H9 (cell line): ENCODE data around the gene PCDHA1. TPM values are rescaled to one million over a fixed set of nuclear protein-coding genes. Genes with fewer than 3 reads are reported as not detected.

Source experiments
- DNase-seq: peaks from one replicate; pipeline ENCODE4 v3.0.0-alpha.2; 2017
- H2AFZ ChIP-seq: one replicate; pipeline ENCODE4 v1.6.1; 2013; ENCODE audit warnings: mild to moderate bottlenecking, low read length, control low read depth, moderate library complexity
- H2AK5ac ChIP-seq: 2 replicates; pipeline ENCODE4 v1.6.1; 2013; ENCODE audit warnings: low read length, control low read depth, mixed read lengths; ENCODE audit not compliant: insufficient read length
- H2BK120ac ChIP-seq: one replicate; pipeline ENCODE4 v1.6.1; 2013; ENCODE audit warnings: low read depth, mild to moderate bottlenecking, low read length, control low read depth, inconsistent platforms; ENCODE audit not compliant: poor library complexity, severe bottlenecking
- H2BK12ac ChIP-seq: 2 replicates; pipeline ENCODE4 v1.6.1; 2013; ENCODE audit warnings: low read length, control low read depth, mixed read lengths, low read depth; ENCODE audit not compliant: insufficient read length
- H2BK15ac ChIP-seq: 2 replicates; pipeline ENCODE4 v1.6.1; 2013; ENCODE audit warnings: low read depth, low read length, control low read depth
- H2BK20ac ChIP-seq: one replicate; pipeline ENCODE4 v1.6.1; 2013; ENCODE audit warnings: low read depth, mild to moderate bottlenecking, low read length, control low read depth, inconsistent platforms; ENCODE audit not compliant: poor library complexity, severe bottlenecking
- H2BK5ac ChIP-seq: 2 replicates; pipeline ENCODE4 v1.6.1; 2013; ENCODE audit warnings: low read length, control low read depth, mixed read lengths; ENCODE audit not compliant: insufficient read length
- H3K14ac ChIP-seq: 2 replicates; pipeline ENCODE4 v1.6.1; 2013; ENCODE audit warnings: low read length, control low read depth; ENCODE audit not compliant: insufficient read depth
- H3K18ac ChIP-seq: 2 replicates; pipeline ENCODE4 v1.6.1; 2013; ENCODE audit warnings: low read depth, mild to moderate bottlenecking, mixed read lengths, low read length, control low read depth; ENCODE audit not compliant: insufficient read length
- H3K23ac ChIP-seq: 2 replicates; pipeline ENCODE4 v1.6.1; 2013; ENCODE audit warnings: low read length, control low read depth, mixed read lengths, low read depth; ENCODE audit not compliant: insufficient read length
- H3K23me2 ChIP-seq: 2 replicates; pipeline ENCODE4 v1.6.1; 2013; ENCODE audit warnings: low read depth, mild to moderate bottlenecking, mixed read lengths, low read length, control low read depth; ENCODE audit not compliant: insufficient read length, poor library complexity, severe bottlenecking
- H3K27ac ChIP-seq: 2 replicates; pipeline ENCODE4 v1.5.1; 2013; ENCODE audit warnings: low read length, control low read depth, mixed read lengths, low read depth; ENCODE audit not compliant: insufficient read length
- H3K27me3 ChIP-seq: 2 replicates; pipeline ENCODE4 v1.6.1; 2013; ENCODE audit warnings: low read length, control low read depth, inconsistent platforms; ENCODE audit not compliant: insufficient read depth
- H3K4ac ChIP-seq: 2 replicates; pipeline ENCODE4 v1.6.1; 2013; ENCODE audit warnings: low read depth, mild to moderate bottlenecking, control low read depth, inconsistent platforms, low read length, moderate library complexity
- H3K4me1 ChIP-seq: 2 replicates; pipeline ENCODE4 v1.6.1; 2013; ENCODE audit warnings: low read length, control low read depth, inconsistent platforms; ENCODE audit not compliant: insufficient read depth
- H3K4me2 ChIP-seq: 2 replicates; pipeline ENCODE4 v1.6.1; 2013; ENCODE audit warnings: low read length, control low read depth, mixed read lengths; ENCODE audit not compliant: insufficient read length, insufficient read depth
- H3K56ac ChIP-seq: 2 replicates; pipeline ENCODE4 v1.6.1; 2013; ENCODE audit warnings: low read depth, mild to moderate bottlenecking, mixed read lengths, low read length, control low read depth; ENCODE audit not compliant: insufficient read length
- H3K79me1 ChIP-seq: 2 replicates; pipeline ENCODE4 v1.6.1; 2013; ENCODE audit warnings: low read depth, mild to moderate bottlenecking, moderate library complexity, low read length, control low read depth, inconsistent platforms; ENCODE audit not compliant: insufficient read depth, poor library complexity, severe bottlenecking
- H3K79me2 ChIP-seq: 2 replicates; pipeline ENCODE4 v1.6.1; 2013; ENCODE audit warnings: low read length, control low read depth, inconsistent platforms; ENCODE audit not compliant: insufficient read depth
- H3K9ac ChIP-seq: 2 replicates; pipeline ENCODE4 v1.6.1; 2013; ENCODE audit warnings: low read length, control low read depth, mixed read lengths; ENCODE audit not compliant: insufficient read length; ENCODE audit errors: extremely low read depth
- H3K9me3 ChIP-seq: one replicate; pipeline ENCODE4 v1.6.1; 2013; ENCODE audit warnings: low read depth, low read length, inconsistent platforms; ENCODE audit not compliant: control insufficient read depth
- H3T11ph ChIP-seq: one replicate; pipeline ENCODE4 v1.6.1; 2013; ENCODE audit warnings: mild to moderate bottlenecking, low read length, control low read depth, inconsistent platforms
- H4K20me1 ChIP-seq: one replicate; pipeline ENCODE4 v1.6.1; 2013; ENCODE audit not compliant: control insufficient read depth, insufficient read length, insufficient read depth
- H4K5ac ChIP-seq: 2 replicates; pipeline ENCODE4 v1.6.1; 2013; ENCODE audit warnings: low read depth, mild to moderate bottlenecking, mixed read lengths, low read length, control low read depth; ENCODE audit not compliant: insufficient read length
- H4K8ac ChIP-seq: replicated peaks from 2 replicates; pipeline ENCODE4 v1.6.1; 2013; ENCODE audit warnings: low read length, control low read depth, mixed read lengths, low read depth; ENCODE audit not compliant: insufficient read length
- H4K91ac ChIP-seq: 2 replicates; pipeline ENCODE4 v1.6.1; 2013; ENCODE audit warnings: low read depth, mild to moderate bottlenecking, moderate library complexity, mixed read lengths, low read length, control low read depth; ENCODE audit not compliant: insufficient read length
- H3K27ac Mint-ChIP-seq, 3 experiments: 2 replicates in 2 of 3; 3 replicates in 1 of 3; pipeline ENCODE4 v1.8.0; 2020 to 2021; ENCODE audit warnings: mixed read lengths in 3 of 3, mild to moderate bottlenecking in 1 of 3, moderate library complexity in 1 of 3
- H3K27me3 Mint-ChIP-seq: 2 replicates; pipeline ENCODE4 v1.8.0; 2021; ENCODE audit warnings: low read depth, mild to moderate bottlenecking, moderate library complexity, mixed read lengths
- H3K36me3 Mint-ChIP-seq, 3 experiments: 2 replicates in 2 of 3; 3 replicates in 1 of 3; pipeline ENCODE4 v1.8.0; 2020 to 2021; ENCODE audit warnings: low read depth in 3 of 3, mixed read lengths in 3 of 3; ENCODE audit not compliant: insufficient read depth in 1 of 3
- H3K4me1 Mint-ChIP-seq, 2 experiments: 2 replicates each; pipeline ENCODE4 v1.8.0; 2020; ENCODE audit warnings: mixed read lengths in 2 of 2
- H3K4me3 Mint-ChIP-seq, 2 experiments: 2 replicates in 1 of 2; 3 replicates in 1 of 2; pipeline ENCODE4 v1.8.0; 2020 to 2021; ENCODE audit warnings: mild to moderate bottlenecking in 2 of 2, mixed read lengths in 2 of 2, moderate library complexity in 1 of 2
- H3K9me3 Mint-ChIP-seq, 2 experiments: 2 replicates in 1 of 2; 3 replicates in 1 of 2; pipeline ENCODE4 v1.8.0; 2020; ENCODE audit warnings: mild to moderate bottlenecking in 2 of 2, mixed read lengths in 2 of 2, moderate library complexity in 1 of 2
- CTCF ChIP-seq: fragments of 200-600 bp; sonication (generic); conservative IDR thresholded peaks from 3 replicates; pipeline ENCODE4 v1.8.0; 2021; ENCODE audit warnings: antibody characterized with exemption, mild to moderate bottlenecking
- WGBS: extraction: QIAGEN DNeasy Blood & Tissue Kit; methylation state at CpG from one replicate; pipeline ENCODE4 v1.1.7; 2013; ENCODE audit warnings: missing lambda C conversion rate, low lambda C conversion rate, mixed read lengths; ENCODE audit not compliant: insufficient read length; ENCODE audit errors: extremely low coverage; 5-methylcytosine and 5-hydroxymethylcytosine counted together
- total RNA-seq: library from RNA; stranded (reverse); gene quantifications from 2 replicates; pipeline ENCODE4 v1.2.1, GENCODE V29; 2021

Gene PCDHA1
- total RNA-seq, 1 experiment from 2014 or later = 0.61 TPM

- Mint-ChIP-seq H3K4me3 (no peak overlapping the region), H3K27me3 (no peaks in the 10 kb centered on the region), H3K36me3 (no peaks in the 10 kb centered on the region), H3K27ac (no peak overlapping the region), H3K9me3 (no peaks in the 10 kb centered on the region), H3K4me1 (peaks cover under 1% of the 10 kb centered on the region in 2 experiments; a peak in 3 of 4 replicates)
- no peaks in the 10 kb centered on the region for H3K9me3 ChIP-seq
- H3K79me1 ChIP-seq = no peaks in the 10 kb centered on the region
- H2BK12ac ChIP-seq = no peak overlapping the region
- H3K18ac ChIP-seq = no peak overlapping the region
- no peak overlapping the region for H3K4me2 ChIP-seq
- no peak overlapping the region for H3K27ac ChIP-seq
- no peak overlapping the region for H3K4ac ChIP-seq
- no peak for DNase-seq
- H2BK15ac ChIP-seq = no peak overlapping the region
- no peak overlapping the region for H3K14ac ChIP-seq
- no CpG with 5 or more reads among the region's 1 CpG for WGBS
- H2AFZ ChIP-seq = no peak overlapping the region
- no peak overlapping the region for H4K91ac ChIP-seq
- H4K5ac ChIP-seq = no peak overlapping the region
- H3K27me3 ChIP-seq = no peaks in the 10 kb centered on the region; the same call in 1 of the 2 replicates
- peak; percentile 57 for TF ChIP-seq CTCF
- no peaks in the 10 kb centered on the region for H3K23me2 ChIP-seq
- no peak overlapping the region for H2BK120ac ChIP-seq
- no peak overlapping the region for H2BK20ac ChIP-seq
- H3K79me2 ChIP-seq = no peaks in the 10 kb centered on the region
- H4K20me1 ChIP-seq = no peaks in the 10 kb centered on the region
- no peak overlapping the region for H3T11ph ChIP-seq
- H3K23ac ChIP-seq = no peak overlapping the region
- no peak overlapping the region for H3K56ac ChIP-seq
- H4K8ac ChIP-seq = no peak overlapping the region
- H2AK5ac ChIP-seq = no peak overlapping the region
- H3K9ac ChIP-seq = no peak overlapping the region
- H3K4me1 ChIP-seq = no peaks in the 10 kb centered on the region
- H2BK5ac ChIP-seq = no peak overlapping the region
These were observed 246.7 kb downstream of the PCDHA1 start for GRCh38 chr5:141032626-141033025.
